Endothelial cell of umbilical vein (primary cell): ENCODE data around the gene IQCN. TPM values are rescaled to one million over a fixed set of nuclear protein-coding genes. Genes with fewer than 3 reads are reported as not detected.

Experiments
- BruUV-seq: library from RNA; stranded (reverse); fragments of 400-500 nt; replicated peaks from 2 replicates; lab custom pipeline; 2021; lab: Mats Ljungman, UMichigan
- CTCF ChIA-PET: fragments of 300-600, 350-600 bp; sonication (Branson Sonifier 250); formaldehyde crosslinking; loops from one replicate; lab custom pipeline; 2021; ENCODE audit warnings: antibody characterized with exemption, inconsistent platforms; lab: Charles Lee
- POLR2A ChIA-PET: fragments of 300-600, 350-600 bp; sonication (Branson Sonifier 250); formaldehyde crosslinking; loops from one replicate; lab custom pipeline; 2021; ENCODE audit warnings: antibody characterized with exemption, inconsistent platforms; lab: Charles Lee
- DNase-seq: peaks from one replicate; pipeline ENCODE4 v3.0.0-alpha.2; 2011; ENCODE audit warnings: low read depth, low spot score
- FAIRE-seq: peaks from 2 replicates; lab custom pipeline; 2011; peaks lifted over from hg19 to GRCh38; lab: Jason Lieb, UNC
- H2AFZ ChIP-seq: 2 replicates; pipeline ENCODE4 v1.6.0; 2012; ENCODE audit warnings: low read depth, low read length, control low read depth, inconsistent platforms
- H3K27ac ChIP-seq: 2 replicates; pipeline ENCODE4 v1.5.1; 2011; ENCODE audit warnings: low read depth, mild to moderate bottlenecking, control low read depth, low read length, moderate library complexity; ENCODE audit not compliant: insufficient read depth
- H3K27me3 ChIP-seq, 2 experiments: 2 replicates each; pipeline versions ENCODE4 v1.6.0 to v1.6.1; 2011; ENCODE audit warnings: low read length in 2 of 2, mixed read lengths in 1 of 2; ENCODE audit not compliant: control insufficient read depth in 2 of 2, insufficient read depth in 2 of 2
- H3K36me3 ChIP-seq, 2 experiments: 2 replicates in 1 of 2; 3 replicates in 1 of 2; pipeline ENCODE4 v1.5.1; 2011; ENCODE audit warnings: low read length in 2 of 2, mild to moderate bottlenecking in 1 of 2, moderate library complexity in 1 of 2; ENCODE audit not compliant: control insufficient read depth in 2 of 2, insufficient read depth in 2 of 2; ENCODE audit errors: extremely low read depth in 1 of 2
- H3K4me1 ChIP-seq: 3 replicates; pipeline ENCODE4 v1.5.1; 2011; ENCODE audit warnings: mild to moderate bottlenecking, low read length; ENCODE audit not compliant: control insufficient read depth, insufficient read depth; ENCODE audit errors: extremely low read depth
- H3K4me2 ChIP-seq: 2 replicates; pipeline ENCODE4 v1.6.1; 2011; ENCODE audit warnings: low read length, control low read depth, mixed read lengths; ENCODE audit not compliant: insufficient read depth
- H3K4me3 ChIP-seq, 3 experiments: fragments of 200-600 bp in 1 of 3; sonication (generic), shearing (Covaris generic) in 1 of 3; replicated peaks in 1 of 3; 2 replicates each; pipeline ENCODE4 v1.5.1; 2011 to 2016; ENCODE audit warnings: control low read depth in 3 of 3, low read length in 3 of 3, mild to moderate bottlenecking in 2 of 3, inconsistent platforms in 1 of 3, low read depth in 1 of 3, moderate library complexity in 1 of 3; ENCODE audit not compliant: insufficient read depth in 1 of 3
- H3K79me2 ChIP-seq: 2 replicates; pipeline ENCODE4 v1.6.0; 2012; ENCODE audit warnings: low read length, inconsistent platforms; ENCODE audit not compliant: control insufficient read depth, insufficient read depth
- H3K9ac ChIP-seq: replicated peaks from 2 replicates; pipeline ENCODE3; 2011; ENCODE audit warnings: low read length, control low read depth; ENCODE audit not compliant: insufficient read depth; ENCODE audit errors: extremely low read depth
- H3K9me1 ChIP-seq: replicated peaks from 3 replicates; pipeline ENCODE4 v1.6.0; 2011; ENCODE audit warnings: mild to moderate bottlenecking, low read length; ENCODE audit not compliant: control insufficient read depth, insufficient read depth; ENCODE audit errors: extremely low read depth
- H3K9me3 ChIP-seq: replicated peaks from 2 replicates; pipeline ENCODE4 v1.5.1; 2012; ENCODE audit warnings: low read length, inconsistent platforms; ENCODE audit not compliant: control insufficient read depth, insufficient read depth
- H4K20me1 ChIP-seq: replicated peaks from 2 replicates; pipeline ENCODE3; 2011; ENCODE audit warnings: mild to moderate bottlenecking, low read length; ENCODE audit not compliant: control insufficient read depth, insufficient read depth; ENCODE audit errors: extremely low read depth
- JUN ChIP-seq: IDR thresholded peaks from 2 replicates; pipeline ENCODE4 v1.6.1; 2011; ENCODE audit warnings: borderline replicate concordance, low read depth; ENCODE audit not compliant: insufficient read length, insufficient read depth
- dilution Hi-C: fragments of 300-500 bp; cut with MboI; formaldehyde crosslinking; loops from one replicate; pipeline ENCODE4 v1.15.0; 2019; ENCODE audit warnings: low sequenced_read_pairs; ENCODE audit not compliant: extremely low pct_ligation_motif_present
- intact Hi-C: fragments of 100-400 bp; cut with micrococcal nuclease; formaldehyde crosslinking; loops from one replicate; pipeline ENCODE4 v1.10.0; 2022
- polyA plus RNA-seq, 4 experiments: library from polyadenylated mRNA; depleted of rRNA in 3 of 4; stranded (reverse) in 3 of 4; unstranded in 1 of 4; fragments of >200 nt; gene quantifications; 2 replicates each; pipeline versions ENCODE4 v1.2.1 to v1.2.3, GENCODE V29; 2011 to 2012; ENCODE audit warnings: missing spikeins in 1 of 4
- total RNA-seq: library from RNA; stranded (reverse); gene quantifications from 2 replicates; pipeline ENCODE4 v1.2.3, GENCODE V29; 2021
- TF ChIP-seq, protein P1 (sequence below), 2 donors: IDR thresholded peaks; 1 replicate in 1 of 2; 2 replicates in 1 of 2; pipeline ENCODE4 v1.5.1; 2011; ENCODE audit warnings: low read length in 2 of 2, mild to moderate bottlenecking in 2 of 2, moderate library complexity in 2 of 2, control low read depth in 1 of 2, inconsistent platforms in 1 of 2, low read depth in 1 of 2; ENCODE audit not compliant: insufficient read depth in 1 of 2; ENCODE audit errors: extremely low read depth in 1 of 2

Gene IQCN
- total and polyA plus RNA-seq, 2 donors (not counting 3 experiments of a cell fraction or from before 2014, with no cell fraction given), result 1.5 to 3.0 TPM

DNA sequence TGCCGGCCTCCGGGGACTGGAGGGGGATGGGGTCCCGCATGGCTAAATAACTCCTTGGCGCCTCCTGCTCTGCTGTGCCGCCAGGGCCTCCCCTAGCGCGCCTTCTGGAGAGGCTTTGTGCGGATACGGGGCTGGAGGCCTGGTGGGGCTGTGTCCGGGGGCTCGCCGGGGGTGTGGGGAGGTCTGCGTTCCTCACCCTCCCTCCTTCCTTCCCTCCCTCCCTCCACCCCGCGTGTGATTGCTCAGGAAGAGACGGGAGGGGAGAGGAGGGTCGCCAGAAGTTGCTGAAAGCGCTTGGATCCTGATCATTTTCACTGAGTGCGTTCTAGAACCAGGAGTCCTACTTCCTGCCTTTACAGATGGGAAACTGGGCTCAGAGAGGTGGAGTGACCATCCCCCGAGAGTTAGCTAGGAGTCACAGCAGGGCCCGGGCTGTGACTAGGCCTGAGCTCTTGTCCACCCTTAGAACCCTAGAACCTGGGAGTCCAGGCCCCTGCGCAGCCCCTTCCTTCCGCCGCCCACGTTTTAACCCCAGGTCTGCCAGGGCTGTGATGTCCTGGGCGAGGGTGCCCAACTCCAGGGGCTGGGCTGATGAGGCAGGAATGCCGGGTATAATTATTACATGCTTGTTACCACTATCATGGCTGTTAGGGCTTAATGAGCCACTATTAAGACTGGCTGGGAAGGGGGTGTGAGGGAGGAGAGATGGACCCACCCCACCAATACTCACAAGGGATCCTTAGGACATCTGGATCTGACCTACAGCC, 8.0 kb upstream of the IQCN start:
- POLR2A ChIA-PET, result interaction anchor here (0.5 to 5.0 kb wide), 27 partner anchors 10 to 147 kb away, joined by 3 to 113 read pairs (median 6); partner anchors contain the start of genes GDF15, LSM4, MPV17L2 and RAB3A
- CTCF ChIA-PET, result interaction anchor here (1.0 to 6.2 kb wide), 12 partner anchors 10 to 132 kb away, joined by 3 to 401 read pairs (median 30); partner anchors contain the start of genes GDF15, LSM4 and SSBP4
- Histone ChIP-seq H3K36me3 (peaks cover 0 to 2% of the 10 kb centered on the region in 2 experiments), H4K20me1 (peaks cover 5% of the 10 kb centered on the region), H3K79me2 (peaks cover 31% of the 10 kb centered on the region), H3K9ac (peak overlapping the region; percentile 98), H3K4me1 (peaks cover 19% of the 10 kb centered on the region), H3K4me3 (peak overlapping the region in 2 of 3 experiments; percentile 36 to 41), H2AFZ (peak overlapping the region; percentile 2), H3K27ac (peak overlapping the region; percentile 94), H3K9me1 (no peaks in the 10 kb centered on the region), H3K9me3 (no peaks in the 10 kb centered on the region), H3K4me2 (peak overlapping the region; percentile 65), H3K27me3 (no peaks in the 10 kb centered on the region)
- intact Hi-C loops, result loop anchor here (1.0 kb wide), 2 partner anchors 10 to 22 kb away; no protein-coding TSS in a partner anchor
- FAIRE-seq (no peak), DNase-seq (peak; percentile 85)
- dilution Hi-C loops, result no loop called here
- TF ChIP-seq JUN, result no peak
- TF ChIP-seq, protein P1, sequence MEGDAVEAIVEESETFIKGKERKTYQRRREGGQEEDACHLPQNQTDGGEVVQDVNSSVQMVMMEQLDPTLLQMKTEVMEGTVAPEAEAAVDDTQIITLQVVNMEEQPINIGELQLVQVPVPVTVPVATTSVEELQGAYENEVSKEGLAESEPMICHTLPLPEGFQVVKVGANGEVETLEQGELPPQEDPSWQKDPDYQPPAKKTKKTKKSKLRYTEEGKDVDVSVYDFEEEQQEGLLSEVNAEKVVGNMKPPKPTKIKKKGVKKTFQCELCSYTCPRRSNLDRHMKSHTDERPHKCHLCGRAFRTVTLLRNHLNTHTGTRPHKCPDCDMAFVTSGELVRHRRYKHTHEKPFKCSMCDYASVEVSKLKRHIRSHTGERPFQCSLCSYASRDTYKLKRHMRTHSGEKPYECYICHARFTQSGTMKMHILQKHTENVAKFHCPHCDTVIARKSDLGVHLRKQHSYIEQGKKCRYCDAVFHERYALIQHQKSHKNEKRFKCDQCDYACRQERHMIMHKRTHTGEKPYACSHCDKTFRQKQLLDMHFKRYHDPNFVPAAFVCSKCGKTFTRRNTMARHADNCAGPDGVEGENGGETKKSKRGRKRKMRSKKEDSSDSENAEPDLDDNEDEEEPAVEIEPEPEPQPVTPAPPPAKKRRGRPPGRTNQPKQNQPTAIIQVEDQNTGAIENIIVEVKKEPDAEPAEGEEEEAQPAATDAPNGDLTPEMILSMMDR (IDR thresholded peaks at IDR 0.05; ENCODE audit: extremely low read depth in 1 of 2, insufficient read depth in 1 of 2, low read depth in 1 of 2, low read length in 2 of 2), result peak in 1 of 2 donors; percentile 22
- TSS peak; percentile 89 for BruUV-seq
